ENCODE measurements around the gene KLF15.

KLF15 gene

GRCh38 chr3:126357295-126358037 is at the start of gene KLF15:
Gene KLF15, minus strand, starts transcription at chr3:126357408. Its CDS starts 4,486 bp downstream, at chr3:126352922.
- DNase-seq = peak; percentile 90

- no peak for DNase-seq
Observed at GRCh38 chr3:126406389-126407296, 49.4 kb upstream of the KLF15 start.

- no peak for DNase-seq
Observed at GRCh38 chr3:126402666-126403302, 45.6 kb upstream of the KLF15 start.

- DNase-seq = no peak
Observed at GRCh38 chr3:126402178-126402577, 45.0 kb upstream of the KLF15 start.

- no peak for DNase-seq
Observed at GRCh38 chr3:126401611-126402160, 44.5 kb upstream of the KLF15 start.

GRCh38 chr3:126399756-126400155 is 42.5 kb upstream of the KLF15 start:
- DNase-seq = no peak

- no peak for DNase-seq
Observed at GRCh38 chr3:126399351-126399735, 42.1 kb upstream of the KLF15 start.

- DNase-seq = no peak
Observed at GRCh38 chr3:126398423-126399350, 41.5 kb upstream of the KLF15 start.

- no peak for DNase-seq
Observed at GRCh38 chr3:126397610-126398422, 40.6 kb upstream of the KLF15 start.

- no peak for DNase-seq
Observed at GRCh38 chr3:126396536-126396935, 39.3 kb upstream of the KLF15 start.

GRCh38 chr3:126395846-126396513 is 38.8 kb upstream of the KLF15 start:
- DNase-seq = no peak

GRCh38 chr3:126394977-126395321 is 37.7 kb upstream of the KLF15 start:
- DNase-seq = no peak

- peak; percentile 58 for DNase-seq
Observed at GRCh38 chr3:126394179-126394976, 37.2 kb upstream of the KLF15 start, which contains the start of gene CFAP100. Gene CFAP100, plus strand, starts transcription at chr3:126394909. Its CDS starts 1,092 bp downstream, at chr3:126396001.

GRCh38 chr3:126393563-126393962 is 36.4 kb upstream of the KLF15 start:
- DNase-seq = no peak

GRCh38 chr3:126392246-126392645 is 35.0 kb upstream of the KLF15 start:
- DNase-seq = no peak

- DNase-seq = no peak
Observed at GRCh38 chr3:126391631-126392030, 34.4 kb upstream of the KLF15 start.

- DNase-seq = no peak
Observed at GRCh38 chr3:126390751-126391150, 33.5 kb upstream of the KLF15 start.

GRCh38 chr3:126390201-126390600 is 33.0 kb upstream of the KLF15 start:
- DNase-seq = no peak

GRCh38 chr3:126389794-126390146 is 32.6 kb upstream of the KLF15 start:
- no peak for DNase-seq

All from right forelimb (tissue), 1 donor.